Uterus (tissue), 2 donors: Measurements from ENCODE around the gene ARHGAP1.

Source experiments
- POLR2A ChIP-seq, 2 donors: fragments of 450-650 bp; IDR thresholded peaks; one replicate each; pipeline ENCODE4 v1.6.1; 2016; ENCODE audit warnings: antibody characterized with exemption in 2 of 2, mild to moderate bottlenecking in 1 of 2, moderate library complexity in 1 of 2
- TF ChIP-seq, protein P1 (sequence below), 4 experiments: fragments of 200-600 bp in 2 of 4; fragments of 450-650 bp in 2 of 4; sonication (generic) in 2 of 4; IDR thresholded peaks; one replicate each; pipeline ENCODE4 v1.5.1; 2016 to 2019; ENCODE audit warnings: antibody characterized with exemption in 4 of 4, mild to moderate bottlenecking in 2 of 4, moderate library complexity in 1 of 4

GRCh38 chr11:46662366-46662765 lies 38.1 kb downstream of the ARHGAP1 start:
- no peak for TF ChIP-seq POLR2A (IDR thresholded peaks at IDR 0.05)
- TF ChIP-seq, protein P1, sequence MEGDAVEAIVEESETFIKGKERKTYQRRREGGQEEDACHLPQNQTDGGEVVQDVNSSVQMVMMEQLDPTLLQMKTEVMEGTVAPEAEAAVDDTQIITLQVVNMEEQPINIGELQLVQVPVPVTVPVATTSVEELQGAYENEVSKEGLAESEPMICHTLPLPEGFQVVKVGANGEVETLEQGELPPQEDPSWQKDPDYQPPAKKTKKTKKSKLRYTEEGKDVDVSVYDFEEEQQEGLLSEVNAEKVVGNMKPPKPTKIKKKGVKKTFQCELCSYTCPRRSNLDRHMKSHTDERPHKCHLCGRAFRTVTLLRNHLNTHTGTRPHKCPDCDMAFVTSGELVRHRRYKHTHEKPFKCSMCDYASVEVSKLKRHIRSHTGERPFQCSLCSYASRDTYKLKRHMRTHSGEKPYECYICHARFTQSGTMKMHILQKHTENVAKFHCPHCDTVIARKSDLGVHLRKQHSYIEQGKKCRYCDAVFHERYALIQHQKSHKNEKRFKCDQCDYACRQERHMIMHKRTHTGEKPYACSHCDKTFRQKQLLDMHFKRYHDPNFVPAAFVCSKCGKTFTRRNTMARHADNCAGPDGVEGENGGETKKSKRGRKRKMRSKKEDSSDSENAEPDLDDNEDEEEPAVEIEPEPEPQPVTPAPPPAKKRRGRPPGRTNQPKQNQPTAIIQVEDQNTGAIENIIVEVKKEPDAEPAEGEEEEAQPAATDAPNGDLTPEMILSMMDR (IDR thresholded peaks at IDR 0.05): no peak
